ENCODE measurements around the gene IFITM5. TPM values are rescaled to one million over a fixed set of nuclear protein-coding genes. Genes with fewer than 3 reads are reported as not detected.
"Not testable (repeated sequence)": the region's sequence is repeated elsewhere in the genome, so short reads cannot be mapped to it uniquely, and the experiment has no call there.

The IFITM5 gene
- total and polyA plus RNA-seq, 12 donors = not detected

DNA sequence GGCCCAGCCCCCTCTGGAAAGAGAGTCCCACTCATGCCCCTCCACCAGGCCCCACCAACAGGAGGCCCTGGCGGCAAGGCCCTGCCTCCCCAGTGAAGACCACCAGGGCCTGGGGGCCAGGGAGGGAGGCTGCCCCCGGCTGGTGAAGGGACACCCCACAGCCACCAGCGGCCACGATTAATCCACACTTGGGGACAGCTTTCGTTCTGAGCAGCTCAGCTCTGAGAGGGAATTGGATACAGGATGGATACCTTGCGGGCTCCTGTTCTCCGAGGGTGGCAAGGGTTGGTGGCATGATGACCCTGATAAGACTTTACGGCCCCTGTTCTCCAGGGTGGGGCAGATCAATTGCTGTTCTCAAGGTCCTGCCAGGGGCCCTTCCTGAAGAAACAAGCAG lies 28.0 kb downstream of the IFITM5 start:
- H3K27me3 ChIP-seq = peaks cover 0 to 40% (median 15%) of the 10 kb centered on the region in 7 donors
- H3K4me1 ChIP-seq = peaks cover 0 to 35% (median 0%) of the 10 kb centered on the region in 9 donors
- 67 to 80% methylated on average over 8 of the region's 8 CpGs for WGBS, 2 donors
- no peak for DNase-seq
- TF ChIP-seq, protein P1, sequence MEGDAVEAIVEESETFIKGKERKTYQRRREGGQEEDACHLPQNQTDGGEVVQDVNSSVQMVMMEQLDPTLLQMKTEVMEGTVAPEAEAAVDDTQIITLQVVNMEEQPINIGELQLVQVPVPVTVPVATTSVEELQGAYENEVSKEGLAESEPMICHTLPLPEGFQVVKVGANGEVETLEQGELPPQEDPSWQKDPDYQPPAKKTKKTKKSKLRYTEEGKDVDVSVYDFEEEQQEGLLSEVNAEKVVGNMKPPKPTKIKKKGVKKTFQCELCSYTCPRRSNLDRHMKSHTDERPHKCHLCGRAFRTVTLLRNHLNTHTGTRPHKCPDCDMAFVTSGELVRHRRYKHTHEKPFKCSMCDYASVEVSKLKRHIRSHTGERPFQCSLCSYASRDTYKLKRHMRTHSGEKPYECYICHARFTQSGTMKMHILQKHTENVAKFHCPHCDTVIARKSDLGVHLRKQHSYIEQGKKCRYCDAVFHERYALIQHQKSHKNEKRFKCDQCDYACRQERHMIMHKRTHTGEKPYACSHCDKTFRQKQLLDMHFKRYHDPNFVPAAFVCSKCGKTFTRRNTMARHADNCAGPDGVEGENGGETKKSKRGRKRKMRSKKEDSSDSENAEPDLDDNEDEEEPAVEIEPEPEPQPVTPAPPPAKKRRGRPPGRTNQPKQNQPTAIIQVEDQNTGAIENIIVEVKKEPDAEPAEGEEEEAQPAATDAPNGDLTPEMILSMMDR (IDR thresholded peaks at IDR 0.05) = no peak
- ATAC-seq = no peak
- peak overlapping the region in 1 of 10 donors; percentile 97 for H3K27ac ChIP-seq
- no peaks in the 10 kb centered on the region for H3K36me3 ChIP-seq
- no peak overlapping the region for H3K4me3 ChIP-seq
- intact Hi-C loops (cut with DNase I) = no loop called here
- peaks cover 0 to 4% (median 0%) of the 10 kb centered on the region in 11 donors for H3K9me3 ChIP-seq

GRCh38 chr11:270451-271318 lies 28.6 kb downstream of the IFITM5 start:
- 75 to 81% methylated on average over 18 of the region's 18 CpGs for WGBS, 2 donors
- Histone ChIP-seq H3K36me3 (no peaks in the 10 kb centered on the region), H3K4me3 (no peak overlapping the region), H3K4me1 (peaks cover 0 to 35% (median 0%) of the 10 kb centered on the region in 9 donors), H3K27ac (peak overlapping the region in 2 of 10 donors; percentile 22 to 97), H3K9me3 (peaks cover 0 to 8% (median 3%) of the 10 kb centered on the region in 11 donors), H3K27me3 (peaks cover 0 to 35% (median 15%) of the 10 kb centered on the region in 7 donors)
- no peak for ATAC-seq
- TF ChIP-seq, protein P1 (IDR thresholded peaks at IDR 0.05) = no peak
- intact Hi-C loops (cut with DNase I) = no loop called here
- DNase-seq = no peak

DNA sequence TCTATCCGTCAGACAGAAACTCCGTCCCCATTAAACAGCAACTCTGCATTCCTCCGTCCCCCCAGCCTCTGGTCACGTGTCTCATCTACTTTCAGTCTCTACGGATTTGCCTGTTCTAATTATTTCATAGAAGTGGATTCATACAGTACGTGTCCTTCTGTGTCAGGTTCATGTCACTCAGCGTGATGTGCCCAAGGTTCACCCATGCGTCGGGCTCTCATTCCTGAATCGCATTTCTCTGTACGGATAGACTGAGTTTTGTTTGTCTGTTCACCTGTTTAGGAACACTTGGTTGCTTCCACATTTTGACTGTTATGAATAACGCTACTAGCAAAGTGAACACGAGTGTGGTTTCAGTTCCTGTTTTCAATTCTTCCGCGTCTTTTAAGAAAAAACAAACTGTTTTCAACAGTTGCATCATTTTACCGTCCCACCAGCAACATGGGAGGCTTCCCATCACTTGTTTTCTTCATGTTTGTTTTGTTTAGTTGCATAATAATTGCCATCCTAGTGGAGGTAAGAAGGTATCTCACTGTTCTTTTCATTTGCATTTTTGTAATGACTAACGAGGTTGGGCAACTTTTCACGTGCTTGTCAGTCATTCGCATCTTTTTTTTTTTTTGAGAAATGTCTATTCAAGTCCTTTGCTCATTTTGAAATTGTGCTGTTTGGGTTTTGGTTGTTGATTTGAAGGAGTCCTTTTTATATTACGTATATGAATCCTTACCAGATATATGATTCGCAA lies 30.0 kb downstream of the IFITM5 start:
- WGBS, 2 donors = 56 to 59% methylated on average over 21 of the region's 21 CpGs
- TF ChIP-seq, protein P1 (IDR thresholded peaks at IDR 0.05) = no peak
- H3K27ac ChIP-seq = peak overlapping the region in 8 of 10 donors; percentile 9 to 97 (median 57)
- intact Hi-C loops (cut with DNase I) = no loop called here
- peak overlapping the region in 4 of 10 donors; percentile 11 to 55 (median 36) for H3K4me3 ChIP-seq
- H3K36me3 ChIP-seq = no peaks in the 10 kb centered on the region
- H3K9me3 ChIP-seq = peaks cover 0 to 11% (median 5%) of the 10 kb centered on the region in 11 donors
- peaks cover 0 to 35% (median 0%) of the 10 kb centered on the region in 9 donors for H3K4me1 ChIP-seq
- no peak for DNase-seq
- ATAC-seq = peak in 7 of 8 donors; percentile 32 to 63 (median 49)
- peaks cover 0 to 32% (median 15%) of the 10 kb centered on the region in 7 donors for H3K27me3 ChIP-seq

DNA sequence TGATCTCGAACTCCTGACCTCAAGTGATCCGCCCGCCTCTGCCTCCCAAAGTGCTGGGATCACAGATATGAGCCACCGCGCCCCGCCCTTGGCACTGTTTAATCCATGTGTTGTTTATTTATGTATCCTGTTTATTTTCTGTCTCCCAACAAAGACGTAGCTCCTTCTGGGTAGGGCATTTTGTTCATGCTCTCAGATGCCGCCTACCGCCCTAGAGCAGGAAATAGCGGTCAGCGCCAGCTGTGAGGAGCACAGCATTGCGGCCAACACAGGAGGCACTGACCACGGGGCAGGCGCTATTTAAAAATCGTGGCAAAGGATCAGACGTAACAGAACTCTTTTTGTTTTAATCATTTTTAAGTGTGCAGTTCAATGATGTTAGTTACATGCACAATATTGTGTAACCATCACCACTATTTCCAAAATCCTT lies 30.6 kb downstream of the IFITM5 start:
- ATAC-seq (peak; percentile 59 to 85 (median 80)), DNase-seq (peak in 1 of 2 donors; percentile 46)
- WGBS, 2 donors = 61 to 63% methylated on average over 16 of the region's 16 CpGs

More for the DNA sequence above, 30.6 kb downstream of the IFITM5 start:
- H3K4me3 ChIP-seq = peak overlapping the region in 6 of 10 donors; percentile 11 to 55 (median 34)
- peak overlapping the region in 9 of 10 donors; percentile 9 to 97 (median 58) for H3K27ac ChIP-seq
- peaks cover 0 to 35% (median 0%) of the 10 kb centered on the region in 9 donors for H3K4me1 ChIP-seq
- H3K27me3 ChIP-seq = peaks cover 0 to 32% (median 15%) of the 10 kb centered on the region in 7 donors
- H3K9me3 ChIP-seq = peaks cover 0 to 11% (median 5%) of the 10 kb centered on the region in 11 donors
- intact Hi-C loops (cut with DNase I); H3K36me3 ChIP-seq: not testable (repeated sequence)
- TF ChIP-seq, protein P1 (IDR thresholded peaks at IDR 0.05) = peak in 1 of 9 donors; percentile 15
